Astrocyte of the cerebellum (primary cell): ENCODE data around the gene G6PD.
"Not testable (repeated sequence)": the region's sequence is repeated elsewhere in the genome, so short reads cannot be mapped to it uniquely, and the experiment has no call there.

Source experiments
- DNase-seq: peaks from one replicate; pipeline ENCODE4 v3.0.0-alpha.2; 2011; ENCODE audit warnings: low read depth
- H3K4me3 ChIP-seq: 2 replicates; pipeline ENCODE4 v1.5.1; 2011; ENCODE audit warnings: mild to moderate bottlenecking, low read depth, low read length, moderate library complexity
- in situ Hi-C: cut with HindIII; loops from 2 replicates; pipeline ENCODE4 v1.10.0; 2017; ENCODE audit warnings: low sequenced_read_pairs
- TF ChIP-seq, protein P1 (sequence below): IDR thresholded peaks from 2 replicates; pipeline ENCODE4 v1.5.1; 2012; ENCODE audit warnings: low read length, low read depth, moderate library complexity, mild to moderate bottlenecking; ENCODE audit errors: missing control alignments

Gene G6PD

DNA sequence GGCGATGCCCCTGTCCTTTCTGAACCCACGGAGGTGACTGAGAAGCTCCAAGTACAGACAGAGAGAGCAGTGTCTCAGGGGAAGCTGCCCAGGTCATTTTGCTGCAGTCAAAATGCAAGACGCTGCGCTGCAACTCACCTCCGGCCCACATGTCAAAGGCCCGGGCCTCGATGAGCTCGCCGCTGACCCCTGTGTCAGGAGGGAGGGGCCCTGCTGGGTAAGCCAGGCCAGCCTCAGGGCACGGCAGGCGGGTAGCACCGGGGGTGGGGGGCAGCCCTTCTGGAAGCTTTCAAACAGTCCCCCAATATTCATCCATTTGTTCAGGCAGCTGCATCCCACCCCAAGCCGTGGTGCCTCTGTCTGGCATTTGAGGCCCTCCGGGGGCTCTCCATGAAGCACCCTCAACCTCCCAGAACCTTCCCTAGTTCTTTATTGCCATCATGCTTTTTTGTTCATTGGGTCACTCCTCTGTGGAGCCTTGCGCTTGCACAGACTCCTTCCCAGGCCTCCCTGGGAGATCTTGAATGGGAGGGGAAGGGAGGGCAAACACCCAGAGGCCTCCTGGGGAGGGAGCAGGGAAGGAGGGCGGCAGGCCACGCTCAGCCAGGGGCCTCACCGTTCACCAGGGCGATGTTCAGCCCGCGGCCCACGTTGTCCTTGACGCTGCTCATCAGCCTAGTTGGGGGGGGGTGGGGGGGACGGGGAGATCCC is 38.8 kb downstream of the G6PD start:
- in situ Hi-C loops, result no loop called here

DNA sequence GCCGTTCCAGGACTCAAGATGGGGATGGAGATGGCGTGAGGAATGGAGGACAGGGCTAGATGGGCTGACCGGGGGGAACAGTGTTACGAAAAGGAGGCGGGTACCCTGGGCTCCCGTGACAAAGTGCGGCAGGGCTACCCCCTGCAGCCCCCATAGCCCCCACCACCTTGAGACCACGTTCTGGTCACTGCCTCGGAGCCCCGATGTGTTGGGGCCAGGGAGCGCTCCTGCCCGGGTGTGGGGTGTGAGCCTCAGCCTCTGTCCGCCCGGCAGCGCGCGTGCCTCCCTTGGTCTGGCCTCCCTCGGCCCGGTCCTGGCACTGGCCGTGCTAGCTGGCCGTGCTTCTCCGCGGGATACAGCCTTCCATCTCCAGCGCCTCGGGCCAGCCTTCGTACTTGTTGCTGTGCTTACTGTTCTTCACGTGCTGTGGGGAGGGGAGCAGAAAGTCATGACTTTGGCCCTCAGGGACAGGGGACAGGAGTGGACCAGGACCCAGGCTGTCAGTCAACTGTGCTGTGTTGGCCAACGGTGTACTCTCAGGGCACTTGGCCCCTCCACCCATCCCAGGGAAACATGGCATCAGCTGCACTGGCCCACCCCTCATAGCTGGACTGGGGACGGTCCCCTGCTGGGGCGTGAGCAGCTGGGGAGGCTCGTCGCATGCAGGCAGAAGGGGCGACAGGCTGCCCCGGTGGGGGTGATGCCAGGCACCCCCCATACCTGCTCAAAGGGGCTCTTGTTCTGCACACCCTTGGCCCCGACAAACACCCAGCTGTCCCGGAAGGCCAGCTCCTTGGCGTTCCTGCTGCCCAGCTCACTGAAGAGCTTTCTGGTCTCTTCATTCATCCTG is 39.9 kb downstream of the G6PD start:
- DNase-seq, result no peak
- TF ChIP-seq, protein P1, sequence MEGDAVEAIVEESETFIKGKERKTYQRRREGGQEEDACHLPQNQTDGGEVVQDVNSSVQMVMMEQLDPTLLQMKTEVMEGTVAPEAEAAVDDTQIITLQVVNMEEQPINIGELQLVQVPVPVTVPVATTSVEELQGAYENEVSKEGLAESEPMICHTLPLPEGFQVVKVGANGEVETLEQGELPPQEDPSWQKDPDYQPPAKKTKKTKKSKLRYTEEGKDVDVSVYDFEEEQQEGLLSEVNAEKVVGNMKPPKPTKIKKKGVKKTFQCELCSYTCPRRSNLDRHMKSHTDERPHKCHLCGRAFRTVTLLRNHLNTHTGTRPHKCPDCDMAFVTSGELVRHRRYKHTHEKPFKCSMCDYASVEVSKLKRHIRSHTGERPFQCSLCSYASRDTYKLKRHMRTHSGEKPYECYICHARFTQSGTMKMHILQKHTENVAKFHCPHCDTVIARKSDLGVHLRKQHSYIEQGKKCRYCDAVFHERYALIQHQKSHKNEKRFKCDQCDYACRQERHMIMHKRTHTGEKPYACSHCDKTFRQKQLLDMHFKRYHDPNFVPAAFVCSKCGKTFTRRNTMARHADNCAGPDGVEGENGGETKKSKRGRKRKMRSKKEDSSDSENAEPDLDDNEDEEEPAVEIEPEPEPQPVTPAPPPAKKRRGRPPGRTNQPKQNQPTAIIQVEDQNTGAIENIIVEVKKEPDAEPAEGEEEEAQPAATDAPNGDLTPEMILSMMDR, result no peak
- in situ Hi-C loops, result no loop called here
- no peak overlapping the region for H3K4me3 ChIP-seq

More for the DNA sequence above, 38.8 kb downstream of the G6PD start:
- TF ChIP-seq, protein P1, result no peak
- H3K4me3 ChIP-seq, result no peak overlapping the region
- DNase-seq, result no peak

DNA sequence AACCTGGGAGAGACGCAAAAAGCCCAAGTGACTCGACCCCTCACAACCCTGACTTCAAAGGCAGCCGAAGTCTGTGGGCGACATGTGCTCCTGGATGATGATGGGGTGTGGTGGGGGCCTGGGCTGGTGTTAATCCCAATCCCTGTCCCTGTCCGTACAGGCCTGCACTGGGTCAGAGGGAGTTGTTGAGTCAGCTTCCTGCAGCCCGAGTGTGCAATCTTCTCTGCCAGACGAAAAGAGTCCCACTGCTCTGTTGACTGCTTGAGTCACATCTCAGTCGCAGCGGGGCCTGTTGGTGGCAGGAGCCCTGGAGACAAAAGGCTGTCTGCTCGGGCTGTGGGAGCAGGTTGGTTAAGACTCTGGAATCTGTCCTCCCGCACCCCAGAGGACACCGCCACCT is 40.9 kb downstream of the G6PD start:
- TF ChIP-seq, protein P1, result no peak
- no peak overlapping the region for H3K4me3 ChIP-seq
- in situ Hi-C loops, result no loop called here
- DNase-seq, result no peak

DNA sequence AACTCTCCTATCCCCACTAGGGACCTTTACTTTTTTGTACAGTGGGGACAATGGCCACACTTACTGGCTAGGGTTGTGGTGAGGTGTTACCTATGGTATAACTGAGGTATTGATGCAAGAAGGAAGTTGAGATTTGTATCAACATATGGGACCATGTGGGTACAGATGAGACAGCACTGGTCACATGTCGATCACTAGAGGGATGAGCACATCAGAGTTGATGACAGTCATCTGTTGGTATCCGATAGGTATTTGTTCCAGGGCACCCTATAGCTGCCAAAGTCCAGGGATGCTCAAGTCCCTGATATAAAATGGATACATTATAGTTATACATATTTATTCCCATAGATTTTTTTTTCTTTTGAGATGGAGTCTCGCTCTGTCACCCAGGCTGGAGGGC is 43.7 kb downstream of the G6PD start:
- in situ Hi-C loops, result no loop called here
- no peak for DNase-seq

DNA sequence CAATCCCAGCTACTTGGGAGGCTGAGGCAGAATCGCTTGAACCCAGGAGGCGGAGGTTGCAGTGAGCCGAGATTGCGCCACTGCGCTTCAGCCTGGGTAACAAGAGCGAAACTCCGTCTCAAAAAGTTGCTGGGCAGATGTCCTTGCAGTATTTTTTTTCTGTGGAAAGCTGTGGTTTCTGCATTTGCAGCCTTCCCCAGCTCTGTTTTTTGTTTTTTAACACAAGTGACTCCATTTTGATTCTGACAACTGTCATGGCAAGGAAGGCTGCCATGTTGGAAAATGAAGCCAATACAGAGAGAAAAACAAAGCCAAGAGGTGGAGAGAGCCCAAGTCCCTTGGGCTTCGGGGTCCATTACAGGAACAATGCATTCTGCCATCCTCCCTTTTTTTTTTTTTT is 44.5 kb downstream of the G6PD start:
- H3K4me3 ChIP-seq, result no peak overlapping the region
- in situ Hi-C loops, result no loop called here
- no peak for DNase-seq
- TF ChIP-seq, protein P1, result no peak

More for the DNA sequence above, 43.7 kb downstream of the G6PD start:
- TF ChIP-seq, protein P1, result no peak
- no peak overlapping the region for H3K4me3 ChIP-seq

DNA sequence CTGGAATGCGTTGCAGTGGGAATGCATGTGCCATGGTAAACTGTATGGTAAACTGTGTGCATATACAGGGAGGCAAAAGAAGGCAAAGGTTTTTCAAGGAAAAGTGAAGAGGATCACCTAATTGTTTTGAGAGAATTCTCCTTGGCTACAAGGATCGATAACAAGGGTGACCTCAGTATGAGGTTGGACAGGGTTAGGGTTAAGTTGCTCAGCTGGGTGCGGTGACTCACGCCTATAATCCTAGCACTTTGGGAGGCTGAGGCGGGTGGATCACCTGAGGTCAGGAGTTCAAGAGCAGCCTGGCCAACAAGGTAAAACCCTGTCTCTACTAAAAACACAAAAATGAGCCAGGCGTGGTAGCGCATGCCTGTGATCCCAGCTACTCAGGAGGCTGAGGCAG is 45.2 kb downstream of the G6PD start:
- H3K4me3 ChIP-seq, in situ Hi-C loops, DNase-seq: not testable (repeated sequence)

DNA sequence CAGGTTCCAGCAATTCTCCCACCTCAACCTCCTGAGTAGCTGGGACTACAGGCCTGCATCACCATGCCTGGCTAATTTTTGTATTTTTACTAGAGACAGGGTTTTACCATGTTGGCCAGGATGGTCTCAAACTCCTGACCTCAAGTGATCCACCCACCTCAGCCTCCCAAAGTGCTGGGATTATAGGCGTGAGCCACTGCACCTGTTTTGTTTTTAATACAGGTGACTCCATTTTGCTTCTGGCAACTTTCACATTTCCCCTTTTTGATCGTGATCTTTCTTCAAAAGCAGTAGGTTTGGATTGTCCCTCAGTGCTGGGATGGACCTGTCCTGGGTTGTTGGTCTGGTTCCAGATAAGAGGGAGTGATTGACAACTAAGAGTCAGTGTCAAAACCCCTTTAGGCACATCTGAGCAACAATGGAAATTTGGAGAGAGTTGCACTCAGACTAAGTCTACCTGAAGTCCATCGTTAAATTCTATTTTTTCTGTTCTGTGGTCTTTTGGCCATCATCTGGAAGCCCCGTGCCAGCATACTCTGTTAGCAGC is 50.0 kb downstream of the G6PD start:
- not testable (repeated sequence) for DNase-seq

More for the DNA sequence above, 50.0 kb downstream of the G6PD start:
- in situ Hi-C loops, H3K4me3 ChIP-seq: not testable (repeated sequence)
